Activated T-helper 9 cell treated with anti-CD3 and anti-CD28 coated beads, Interleukin-2, amount 50 U/mL, for 16 hours (primary cell): Measurements from ENCODE around the gene TVP23C.

Source experiments
- DNase-seq: peaks from one replicate; pipeline ENCODE4 v3.0.0-alpha.2; 2020; ENCODE audit warnings: low read depth

The TVP23C gene

DNA sequence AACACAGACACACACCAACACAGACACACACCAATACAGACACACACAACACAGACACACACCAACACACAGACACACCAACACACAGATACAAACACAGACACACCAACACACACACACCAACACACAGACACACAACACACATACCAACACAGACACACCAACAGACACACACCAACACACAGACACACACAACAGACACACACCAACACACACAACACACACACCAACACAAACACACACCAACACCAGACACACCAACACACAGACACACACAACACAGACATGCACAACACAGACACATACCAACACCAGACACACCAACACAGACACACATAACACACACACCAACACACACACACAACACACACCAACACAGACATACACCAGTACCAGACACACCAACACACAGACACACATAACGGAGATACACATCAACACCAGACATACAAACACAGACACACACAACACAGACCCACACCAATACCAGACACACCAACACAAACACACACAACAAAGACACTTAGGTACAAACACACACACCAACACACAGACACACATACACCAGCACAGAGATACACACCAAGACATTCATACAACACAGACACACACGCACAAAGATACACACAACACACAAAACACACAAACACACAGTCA is 98.1 kb downstream of the TVP23C start:
- DNase-seq = no peak

DNA sequence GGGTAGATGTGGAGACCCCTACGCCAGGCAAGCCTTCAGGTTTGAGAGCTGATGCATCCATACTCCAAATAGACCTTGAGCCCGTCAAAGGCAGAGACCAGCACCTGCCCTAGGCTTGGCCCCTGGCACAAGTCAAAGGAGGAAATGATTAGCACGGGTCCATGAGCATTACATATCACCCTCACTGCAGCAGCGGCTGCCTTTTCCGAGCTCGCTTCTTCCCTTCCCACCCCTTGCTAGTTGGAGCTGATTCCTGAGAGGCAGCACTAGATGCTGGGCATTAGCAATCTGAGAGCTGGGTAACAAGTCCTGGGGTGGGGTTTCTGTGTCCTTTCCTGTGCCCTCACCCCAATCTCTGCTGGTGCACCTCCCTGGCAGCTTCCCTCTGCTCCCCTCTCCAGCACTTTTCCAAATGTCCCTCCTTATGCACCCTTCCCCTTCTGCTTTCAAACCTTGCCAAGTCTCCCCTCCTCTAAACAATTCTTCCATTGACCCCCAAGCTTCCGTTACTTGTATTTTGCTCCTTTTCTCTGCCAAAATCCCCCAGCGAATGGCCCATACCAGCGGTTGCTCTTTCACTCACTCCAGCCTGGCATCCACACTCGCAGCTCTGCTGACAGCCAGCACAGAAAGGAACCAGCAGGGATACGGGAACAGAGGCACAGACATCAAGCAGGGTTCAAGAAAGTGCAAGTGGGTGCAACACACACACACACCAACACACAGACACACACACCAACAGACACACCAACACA is 98.9 kb downstream of the TVP23C start:
- DNase-seq = no peak

- no peak for DNase-seq
These were observed 100.1 kb downstream of the TVP23C start for GRCh38 chr17:15462976-15463772.

GRCh38 chr17:15457723-15458094 is 105.6 kb downstream of the TVP23C start:
- DNase-seq = no peak

- no peak for DNase-seq
These were observed 106.1 kb downstream of the TVP23C start for GRCh38 chr17:15456972-15457722.

DNA sequence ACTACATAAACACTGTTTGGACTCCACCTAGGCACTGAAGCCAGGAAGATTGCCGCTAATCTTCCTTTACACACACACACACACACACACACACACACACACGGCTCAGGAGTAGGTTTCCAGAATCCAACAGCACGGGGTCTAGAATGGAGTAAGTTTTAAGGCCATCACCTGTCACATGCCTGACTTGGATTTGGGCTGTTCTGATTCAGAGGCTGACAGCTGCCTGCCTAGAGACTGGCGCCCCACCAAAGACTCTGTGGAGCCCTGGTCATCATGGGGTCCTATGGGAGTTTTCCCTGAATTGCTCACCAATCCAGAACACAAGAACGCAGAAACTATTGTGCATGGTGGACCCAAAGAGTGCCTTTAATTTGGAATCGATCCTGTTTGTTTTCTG is 106.8 kb downstream of the TVP23C start:
- DNase-seq = no peak

DNA sequence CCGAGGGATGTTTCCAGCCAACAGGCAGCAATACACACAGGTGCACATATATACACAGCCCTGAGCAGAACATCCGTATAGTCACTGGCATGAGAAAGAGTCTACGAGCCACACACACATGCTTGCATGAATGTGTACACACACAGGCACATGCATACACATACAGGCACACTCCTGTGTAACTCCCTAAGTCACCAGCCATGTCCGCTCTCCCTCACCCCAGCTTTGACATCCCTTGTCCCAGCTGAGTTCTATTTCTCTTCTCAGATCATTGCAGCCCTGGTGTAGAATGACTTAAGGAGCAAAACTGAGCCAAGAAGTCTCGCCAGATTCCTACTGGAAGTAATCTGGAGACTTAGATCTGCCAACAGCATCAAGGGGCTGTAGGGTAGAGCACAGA is 108.9 kb downstream of the TVP23C start:
- no peak for DNase-seq

DNA sequence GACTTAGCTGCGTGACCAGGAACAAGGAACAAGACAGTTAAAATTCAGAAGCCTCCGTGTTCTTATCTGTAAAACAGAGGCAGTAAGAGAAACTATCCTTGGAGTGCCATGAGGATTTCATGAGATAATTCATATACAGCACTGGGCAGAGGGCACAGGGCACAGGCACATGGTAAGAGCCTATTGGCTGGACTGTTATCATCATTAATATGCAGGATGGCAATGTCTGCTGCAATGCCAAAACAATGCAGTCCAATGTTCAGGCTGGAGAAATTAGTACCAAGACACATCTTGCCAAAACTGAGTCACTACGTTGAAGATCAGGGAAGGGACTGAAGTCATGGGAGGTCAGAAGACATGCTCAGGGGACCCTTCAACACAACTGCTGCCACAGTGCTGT is 109.5 kb downstream of the TVP23C start:
- DNase-seq = no peak

- DNase-seq = no peak
These were observed 110.0 kb downstream of the TVP23C start for GRCh38 chr17:15453246-15453645.

DNA sequence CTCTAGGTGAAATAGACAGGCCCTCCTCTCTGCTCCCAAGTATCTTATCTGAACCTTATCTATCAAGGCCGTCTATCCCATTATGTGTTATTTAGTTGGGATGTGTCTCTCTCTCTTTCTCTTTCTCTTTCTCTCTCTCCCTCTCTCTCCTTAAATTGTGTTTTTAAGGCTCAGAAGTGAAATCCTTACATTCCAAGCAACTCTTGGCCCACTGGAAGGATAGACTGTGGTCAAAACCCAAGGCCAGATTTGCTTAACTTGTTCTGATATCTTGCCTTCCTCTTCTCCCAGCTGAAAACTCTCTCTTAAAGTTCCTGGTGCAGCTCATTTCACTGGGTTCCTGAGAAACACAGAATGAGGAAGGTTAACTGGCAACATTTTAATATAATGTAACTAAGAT is 110.5 kb downstream of the TVP23C start:
- DNase-seq = no peak
